Activated CD4-positive, alpha-beta memory T cell treated with anti-CD3 and anti-CD28 coated beads, Interleukin-2, amount 10 ng/mL, durations not matched to agents 7 days and 5 days (primary cell): ENCODE measurements around the gene PPIL4. TPM values are rescaled to one million over a fixed set of nuclear protein-coding genes. Genes with fewer than 3 reads are reported as not detected.
"Not testable (repeated sequence)": the region's sequence is repeated elsewhere in the genome, so short reads cannot be mapped to it uniquely, and the experiment has no call there.

ENCODE experiments used
- CTCF ChIA-PET: fragments of 350-600 bp; sonication (Branson Sonifier 250); formaldehyde crosslinking; loops from one replicate; lab custom pipeline; 2021; ENCODE audit warnings: antibody characterized with exemption, inconsistent platforms; lab: Charles Lee
- POLR2A ChIA-PET: fragments of 350-600 bp; sonication (Branson Sonifier 250); formaldehyde crosslinking; loops from one replicate; lab custom pipeline; 2021; ENCODE audit warnings: antibody characterized with exemption; lab: Charles Lee
- DNase-seq: peaks from one replicate; pipeline ENCODE4 v3.0.0-alpha.2; 2020
- H3K27ac Mint-ChIP-seq: one replicate; pipeline ENCODE4 v1.8.0; 2021; ENCODE audit warnings: mild to moderate bottlenecking, mixed read lengths
- H3K27me3 Mint-ChIP-seq: one replicate; pipeline ENCODE4 v1.8.0; 2021; ENCODE audit warnings: mixed read lengths
- H3K36me3 Mint-ChIP-seq: one replicate; pipeline ENCODE4 v1.8.0; 2021; ENCODE audit warnings: low read depth, mixed read lengths
- H3K4me1 Mint-ChIP-seq: one replicate; pipeline ENCODE4 v1.8.0; 2021; ENCODE audit warnings: mixed read lengths
- H3K4me3 Mint-ChIP-seq: one replicate; pipeline ENCODE4 v1.8.0; 2021; ENCODE audit warnings: mild to moderate bottlenecking, mixed read lengths
- H3K9me3 Mint-ChIP-seq: one replicate; pipeline ENCODE4 v1.8.0; 2021; ENCODE audit warnings: mixed read lengths
- total RNA-seq, 2 experiments: library from RNA; stranded (reverse); gene quantifications; one replicate each; pipeline ENCODE4 v1.2.3, GENCODE V29; 2021

PPIL4 gene
- total RNA-seq, 2 experiments from 2014 or later = 17.0 to 18.3 TPM

DNA sequence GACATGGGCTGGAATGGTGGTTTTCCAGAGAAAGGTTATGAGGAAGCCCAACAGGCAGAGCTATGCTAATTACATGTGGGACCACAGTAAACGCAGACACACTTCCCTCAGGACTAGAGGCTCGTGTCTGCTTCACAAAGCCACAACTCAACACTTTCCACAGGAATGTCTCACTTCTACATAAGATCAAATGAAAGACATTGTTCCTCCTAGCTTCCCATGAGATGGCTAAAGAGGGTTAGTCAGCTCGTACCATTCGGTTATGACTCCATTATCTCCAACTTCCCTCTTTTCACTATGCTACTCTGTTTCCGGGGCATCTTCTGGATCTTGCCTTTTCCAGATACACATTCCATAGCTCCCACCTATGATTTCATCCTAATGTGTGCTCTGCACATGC, 31.9 kb downstream of the PPIL4 start:
- ChIA-PET POLR2A (interaction anchor here (1.2 to 1.5 kb wide), 2 partner anchors 19 to 40 kb away, joined by 4 to 5 read pairs; no protein-coding TSS in a partner anchor), CTCF (interaction anchor here (1.1 to 1.9 kb wide), 3 partner anchors 25 to 481 kb away, joined by 3 to 8 read pairs (median 3); no protein-coding TSS in a partner anchor)
- Mint-ChIP-seq H3K27ac (no peak overlapping the region), H3K4me3 (no peak overlapping the region), H3K9me3 (peaks cover 3% of the 10 kb centered on the region), H3K27me3 (no peaks in the 10 kb centered on the region), H3K36me3 (peaks cover 43% of the 10 kb centered on the region), H3K4me1 (peaks cover 41% of the 10 kb centered on the region)
- DNase-seq = no peak

DNA sequence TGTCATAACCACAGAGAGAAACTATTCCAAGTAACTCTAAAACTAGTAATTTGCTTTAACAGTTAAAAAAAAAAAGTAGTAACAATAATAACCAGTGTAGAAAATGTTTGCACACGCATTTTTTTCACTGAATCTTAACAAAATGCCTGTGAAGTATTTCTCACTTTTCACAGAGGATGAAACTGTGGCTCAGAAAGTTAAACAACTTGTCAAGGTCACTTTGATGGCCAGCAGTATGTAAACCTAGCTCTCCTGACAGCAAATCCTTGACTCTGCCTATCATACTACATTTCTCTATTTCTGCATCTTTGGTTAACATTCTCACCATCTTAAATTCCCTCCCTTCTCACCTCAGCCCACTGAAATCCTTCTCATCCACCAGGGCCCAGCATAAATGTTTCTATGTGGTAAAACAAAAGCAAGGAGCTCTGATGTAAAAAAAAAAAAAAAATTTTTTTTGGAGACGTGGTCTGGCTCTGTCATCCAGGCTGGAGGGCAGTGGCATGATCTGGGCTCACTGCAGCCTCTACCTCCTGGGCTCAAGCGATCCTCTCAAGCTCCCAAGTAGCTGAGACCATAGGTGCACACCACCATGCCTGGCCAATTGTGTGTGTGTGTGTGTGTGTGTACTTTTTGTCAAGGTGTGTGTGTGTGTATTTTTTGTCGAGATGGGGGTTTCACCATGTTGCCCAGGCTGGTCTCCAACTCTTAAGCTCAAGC, 34.9 kb downstream of the PPIL4 start:
- Mint-ChIP-seq H3K4me3 (no peak overlapping the region), H3K9me3 (peaks cover 3% of the 10 kb centered on the region), H3K27me3 (no peaks in the 10 kb centered on the region), H3K36me3 (peaks cover 45% of the 10 kb centered on the region), H3K27ac (peak overlapping the region; percentile 47), H3K4me1 (peaks cover 41% of the 10 kb centered on the region)
- ChIA-PET CTCF (interaction anchor here (1.5 kb wide), 1 partner anchor 22 kb away, joined by 4 read pairs; no protein-coding TSS in a partner anchor), POLR2A (interaction anchor here (0.7 kb wide), 1 partner anchor 15 kb away, joined by 5 read pairs; no protein-coding TSS in a partner anchor)
- no peak for DNase-seq

DNA sequence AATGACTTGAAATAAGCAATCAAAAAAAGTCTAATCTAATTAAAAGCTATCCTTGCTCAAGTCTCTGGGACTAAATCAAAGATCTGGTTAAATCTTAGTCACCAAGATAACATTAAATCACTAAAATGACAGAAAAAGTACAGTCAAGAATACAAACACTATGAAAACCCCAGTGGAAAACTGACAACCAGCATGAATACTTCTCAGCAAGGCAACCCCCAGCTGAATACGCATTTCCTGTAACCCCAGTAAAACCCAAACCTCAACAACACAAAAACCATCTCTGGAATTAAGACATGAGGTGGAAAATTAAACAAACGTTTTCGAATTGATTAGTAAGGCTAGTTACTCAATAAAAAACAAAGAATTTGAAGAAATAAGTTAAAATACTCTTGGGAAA, 37.4 kb downstream of the PPIL4 start:
- no peak for DNase-seq
- H3K4me1 Mint-ChIP-seq = peaks cover 43% of the 10 kb centered on the region
- H3K4me3 Mint-ChIP-seq = peak overlapping the region; percentile 26
- H3K9me3 Mint-ChIP-seq = no peaks in the 10 kb centered on the region
- H3K27me3 Mint-ChIP-seq = no peaks in the 10 kb centered on the region
- ChIA-PET CTCF (interaction anchor here (1.1 to 4.3 kb wide), 4 partner anchors 8 to 480 kb away, joined by 3 to 29 read pairs (median 6); partner anchors contain the start of gene ZC3H12D), POLR2A (interaction anchor here (0.6 to 3.4 kb wide), 9 partner anchors 13 to 477 kb away, joined by 3 to 20 read pairs (median 3); partner anchors contain the start of genes GINM1 and PPIL4)
- H3K27ac Mint-ChIP-seq = peak overlapping the region; percentile 60
- H3K36me3 Mint-ChIP-seq = peaks cover 45% of the 10 kb centered on the region

DNA sequence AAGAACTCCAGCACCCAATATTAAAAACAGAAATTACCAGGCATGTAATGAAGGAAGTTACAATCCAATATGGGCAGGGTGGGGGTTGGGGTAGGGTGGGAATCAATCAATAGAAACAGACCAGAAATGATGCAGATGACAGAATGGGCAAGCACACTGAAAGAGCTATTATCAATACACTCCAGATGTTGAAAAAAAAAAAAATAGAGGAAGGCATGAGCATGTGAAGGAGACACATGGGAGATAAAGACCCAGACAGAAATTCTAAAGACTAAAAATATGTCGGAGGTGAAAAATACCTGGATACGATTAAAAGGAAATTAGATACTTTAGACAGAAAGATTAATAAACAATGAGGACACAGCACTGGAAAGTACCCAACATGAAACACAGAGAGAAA, 42.0 kb downstream of the PPIL4 start:
- H3K36me3 Mint-ChIP-seq = peaks cover 34% of the 10 kb centered on the region
- ChIA-PET CTCF (interaction anchor here (0.9 to 2.8 kb wide), 8 partner anchors 9 to 72 kb away, joined by 3 to 16 read pairs (median 4); partner anchors contain the start of genes PPIL4 and ZC3H12D), POLR2A (interaction anchor here (0.9 to 1.4 kb wide), 3 partner anchors 19 to 30 kb away, joined by 3 to 6 read pairs (median 5); partner anchors contain the start of gene ZC3H12D)
- DNase-seq = no peak
- H3K27me3 Mint-ChIP-seq = no peaks in the 10 kb centered on the region
- H3K4me1 Mint-ChIP-seq = peaks cover 46% of the 10 kb centered on the region
- H3K4me3 Mint-ChIP-seq = no peak overlapping the region
- H3K9me3 Mint-ChIP-seq = no peaks in the 10 kb centered on the region
- H3K27ac Mint-ChIP-seq = no peak overlapping the region

DNA sequence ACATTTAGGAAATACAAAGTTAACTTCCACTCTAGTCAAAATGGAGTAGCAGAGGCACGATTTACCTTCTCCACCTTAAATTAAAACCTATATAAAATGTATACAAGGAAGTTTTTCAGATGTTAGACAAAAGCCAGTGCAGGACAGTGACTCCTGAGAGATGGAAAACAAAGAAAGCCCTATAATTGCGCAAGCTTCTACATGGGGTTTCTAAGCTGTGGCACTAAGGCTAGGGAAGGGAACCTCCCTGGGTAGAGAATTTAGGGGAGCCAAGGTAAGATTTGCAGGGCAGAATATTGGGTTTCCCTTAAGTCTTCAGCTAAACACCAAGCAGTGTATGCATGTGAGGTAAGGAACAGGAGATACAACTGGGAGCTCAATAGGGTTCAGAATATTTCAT, 42.6 kb downstream of the PPIL4 start:
- H3K4me1 Mint-ChIP-seq = peaks cover 40% of the 10 kb centered on the region
- no peak for DNase-seq
- no peaks in the 10 kb centered on the region for H3K27me3 Mint-ChIP-seq
- H3K36me3 Mint-ChIP-seq = peaks cover 34% of the 10 kb centered on the region
- POLR2A ChIA-PET = interaction anchor here (0.9 to 1.4 kb wide), 3 partner anchors 19 to 30 kb away, joined by 3 to 6 read pairs (median 5); partner anchors contain the start of gene ZC3H12D
- H3K4me3 Mint-ChIP-seq = no peak overlapping the region
- no peak overlapping the region for H3K27ac Mint-ChIP-seq
- CTCF ChIA-PET = interaction anchor here (0.9 to 2.4 kb wide), 7 partner anchors 8 to 71 kb away, joined by 3 to 9 read pairs (median 4); partner anchors contain the start of genes PPIL4 and ZC3H12D
- H3K9me3 Mint-ChIP-seq = no peaks in the 10 kb centered on the region

DNA sequence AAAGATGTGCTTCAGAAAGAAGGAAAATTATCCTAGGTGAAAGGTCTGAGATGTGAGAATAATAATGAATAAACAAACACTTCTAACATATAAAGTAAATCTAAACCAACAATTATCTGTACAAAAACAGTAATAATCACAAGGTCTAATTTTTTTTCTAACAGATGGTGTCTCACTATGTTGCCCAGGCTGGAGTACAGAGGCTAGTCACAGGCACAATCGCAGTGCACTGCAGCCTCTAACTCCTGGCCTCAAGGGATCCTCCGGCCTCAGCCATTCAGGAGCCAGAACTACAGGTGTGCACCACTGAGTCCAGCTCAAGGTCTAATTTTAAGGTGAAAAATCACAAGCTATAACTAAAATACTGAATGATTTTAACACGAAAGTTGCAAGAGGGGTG, 44.1 kb downstream of the PPIL4 start:
- Mint-ChIP-seq H3K4me1 (peaks cover 41% of the 10 kb centered on the region), H3K27me3 (no peaks in the 10 kb centered on the region), H3K36me3 (peaks cover 26% of the 10 kb centered on the region), H3K4me3 (no peak overlapping the region), H3K27ac (no peak overlapping the region), H3K9me3 (no peaks in the 10 kb centered on the region)
- CTCF ChIA-PET = interaction anchor here (2.1 kb wide), 1 partner anchor 17 kb away, joined by 7 read pairs; the partner anchor contains the start of gene ZC3H12D
- POLR2A ChIA-PET = interaction anchor here (0.9 kb wide), 1 partner anchor 19 kb away, joined by 3 read pairs; no protein-coding TSS in a partner anchor
- no peak for DNase-seq

DNA sequence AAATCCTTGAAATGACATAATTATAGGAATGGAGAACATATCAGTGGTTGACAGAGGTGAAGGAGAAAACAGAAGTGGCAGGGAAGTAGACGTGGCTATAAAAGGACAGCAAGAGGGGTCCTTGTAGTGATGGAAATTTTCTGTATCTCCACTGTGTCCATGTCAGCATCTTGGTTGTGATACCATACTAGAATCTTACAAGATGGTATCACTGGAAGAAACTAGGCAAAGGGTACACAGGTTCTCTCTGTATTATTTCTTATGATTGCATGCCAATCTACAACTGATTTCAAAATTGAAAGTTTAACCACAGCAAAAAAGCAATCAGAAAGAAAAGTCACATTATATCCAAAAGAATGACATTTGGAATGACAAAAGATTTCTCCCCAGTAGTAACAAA, 44.6 kb downstream of the PPIL4 start:
- no peak for DNase-seq
- Mint-ChIP-seq H3K4me3 (no peak overlapping the region), H3K36me3 (peaks cover 26% of the 10 kb centered on the region), H3K4me1 (peaks cover 47% of the 10 kb centered on the region), H3K27me3 (no peaks in the 10 kb centered on the region), H3K9me3 (no peaks in the 10 kb centered on the region), H3K27ac (no peak overlapping the region)
- ChIA-PET CTCF (no interaction called here), POLR2A (interaction anchor here (1.4 kb wide), 1 partner anchor 18 kb away, joined by 3 read pairs; no protein-coding TSS in a partner anchor)

DNA sequence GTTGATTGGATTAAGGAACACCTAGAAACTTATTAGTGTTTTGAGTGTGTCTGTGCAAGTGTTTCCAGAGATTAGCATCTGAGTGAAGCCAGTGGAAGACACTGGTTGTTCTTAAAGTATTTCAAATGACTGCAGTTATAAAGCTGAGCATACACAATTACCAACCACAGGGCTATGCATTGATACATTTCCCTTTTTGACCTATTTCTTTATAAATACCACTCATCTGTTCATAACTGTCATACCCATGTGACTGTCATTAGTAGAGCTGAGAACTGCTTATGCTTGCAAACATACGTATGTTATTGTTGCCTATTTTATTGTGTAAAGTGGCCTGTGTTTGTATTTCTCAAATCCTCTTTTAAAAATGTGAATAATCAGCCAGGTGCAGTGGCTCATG, 45.7 kb downstream of the PPIL4 start:
- Mint-ChIP-seq H3K27ac (no peak overlapping the region), H3K27me3 (no peaks in the 10 kb centered on the region), H3K36me3 (peaks cover 16% of the 10 kb centered on the region), H3K4me3 (no peak overlapping the region), H3K4me1 (peaks cover 57% of the 10 kb centered on the region), H3K9me3 (no peaks in the 10 kb centered on the region)
- CTCF ChIA-PET = no interaction called here
- POLR2A ChIA-PET = interaction anchor here (1.0 to 1.4 kb wide), 2 partner anchors 16 to 20 kb away, joined by 3 to 4 read pairs; no protein-coding TSS in a partner anchor
- DNase-seq = no peak

DNA sequence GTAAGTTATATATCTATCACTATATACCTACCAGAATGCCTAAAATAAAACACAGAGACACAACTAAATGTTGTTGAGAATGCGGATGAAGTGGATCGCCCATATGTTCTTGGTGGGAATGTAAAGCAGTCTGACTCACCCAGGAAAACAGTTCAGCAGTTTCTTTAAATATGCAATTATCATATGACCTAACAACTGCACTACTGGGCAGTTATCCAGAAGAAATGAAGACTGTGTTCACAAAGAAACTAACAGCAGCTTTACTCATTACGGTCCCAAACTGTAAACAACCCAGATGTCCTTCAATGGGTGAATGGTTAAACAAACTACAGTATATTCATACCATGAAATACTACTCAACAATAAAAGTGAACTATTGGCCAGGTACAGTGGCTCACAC, 46.8 kb downstream of the PPIL4 start:
- peak overlapping the region; percentile 6 for H3K27ac Mint-ChIP-seq
- no peak overlapping the region for H3K4me3 Mint-ChIP-seq
- no peaks in the 10 kb centered on the region for H3K9me3 Mint-ChIP-seq
- peaks cover 62% of the 10 kb centered on the region for H3K4me1 Mint-ChIP-seq
- POLR2A ChIA-PET = no interaction called here
- no peaks in the 10 kb centered on the region for H3K27me3 Mint-ChIP-seq
- peaks cover 12% of the 10 kb centered on the region for H3K36me3 Mint-ChIP-seq
- DNase-seq = no peak
- CTCF ChIA-PET = interaction anchor here (0.8 kb wide), 1 partner anchor 15 kb away, joined by 3 read pairs; no protein-coding TSS in a partner anchor

DNA sequence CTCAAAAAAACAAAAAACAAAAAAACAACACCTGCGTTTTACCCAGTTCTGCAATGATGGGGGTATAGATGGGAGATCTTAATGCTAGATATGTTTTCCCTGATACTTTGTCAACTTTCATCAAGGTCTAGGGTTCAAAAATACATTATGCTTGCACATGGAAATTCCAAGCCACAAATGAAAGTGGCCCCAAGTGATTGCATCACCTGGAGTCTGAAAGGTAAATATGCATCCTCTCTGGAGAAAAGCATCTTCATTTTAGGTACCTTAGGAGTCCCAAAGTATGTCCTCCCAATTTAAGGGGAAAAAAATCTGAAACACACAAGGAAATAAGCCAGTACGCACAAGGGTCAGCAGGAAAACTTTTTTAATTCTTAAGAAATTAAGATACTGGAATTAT, 48.5 kb downstream of the PPIL4 start:
- Mint-ChIP-seq H3K9me3 (no peaks in the 10 kb centered on the region), H3K27me3 (no peaks in the 10 kb centered on the region), H3K4me1 (peaks cover 69% of the 10 kb centered on the region), H3K27ac (peak overlapping the region; percentile 5), H3K4me3 (no peak overlapping the region), H3K36me3 (peaks cover 9% of the 10 kb centered on the region)
- CTCF ChIA-PET = interaction anchor here (1.4 kb wide), 1 partner anchor 31 kb away, joined by 4 read pairs; no protein-coding TSS in a partner anchor
- POLR2A ChIA-PET = interaction anchor here (1.3 to 3.0 kb wide), 2 partner anchors 11 to 220 kb away, joined by 3 to 20 read pairs; partner anchors contain the start of gene LATS1
- no peak for DNase-seq

DNA sequence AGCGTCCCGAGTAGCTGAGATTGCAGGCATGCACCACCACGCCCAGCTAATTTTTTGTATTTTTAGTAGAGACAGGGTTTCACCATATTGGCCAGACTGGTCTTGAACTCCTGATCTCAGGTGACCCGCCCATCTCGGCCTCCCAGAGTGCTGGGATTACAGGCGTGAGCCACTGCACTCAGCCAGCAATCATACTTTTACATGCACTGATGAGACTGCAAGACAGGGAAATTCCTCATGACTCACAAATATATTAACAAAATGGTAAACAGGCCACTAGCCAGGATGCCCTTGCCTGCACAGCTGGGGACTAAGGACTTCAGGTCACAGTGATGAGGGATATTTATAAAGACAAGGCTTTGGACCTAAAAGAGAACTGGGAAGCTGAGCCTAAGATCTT, 49.2 kb downstream of the PPIL4 start:
- DNase-seq, H3K36me3 Mint-ChIP-seq, H3K9me3 Mint-ChIP-seq, H3K27me3 Mint-ChIP-seq: not testable (repeated sequence)
- peak overlapping the region; percentile 15 for H3K4me3 Mint-ChIP-seq
- peaks cover 69% of the 10 kb centered on the region for H3K4me1 Mint-ChIP-seq
- CTCF ChIA-PET = interaction anchor here (0.8 to 1.8 kb wide), 4 partner anchors 19 to 346 kb away, joined by 3 to 4 read pairs (median 4); no protein-coding TSS in a partner anchor
- peak overlapping the region; percentile 93 for H3K27ac Mint-ChIP-seq
- POLR2A ChIA-PET = interaction anchor here (1.3 to 3.0 kb wide), 4 partner anchors 10 to 221 kb away, joined by 3 to 20 read pairs (median 5); partner anchors contain the start of gene LATS1

DNA sequence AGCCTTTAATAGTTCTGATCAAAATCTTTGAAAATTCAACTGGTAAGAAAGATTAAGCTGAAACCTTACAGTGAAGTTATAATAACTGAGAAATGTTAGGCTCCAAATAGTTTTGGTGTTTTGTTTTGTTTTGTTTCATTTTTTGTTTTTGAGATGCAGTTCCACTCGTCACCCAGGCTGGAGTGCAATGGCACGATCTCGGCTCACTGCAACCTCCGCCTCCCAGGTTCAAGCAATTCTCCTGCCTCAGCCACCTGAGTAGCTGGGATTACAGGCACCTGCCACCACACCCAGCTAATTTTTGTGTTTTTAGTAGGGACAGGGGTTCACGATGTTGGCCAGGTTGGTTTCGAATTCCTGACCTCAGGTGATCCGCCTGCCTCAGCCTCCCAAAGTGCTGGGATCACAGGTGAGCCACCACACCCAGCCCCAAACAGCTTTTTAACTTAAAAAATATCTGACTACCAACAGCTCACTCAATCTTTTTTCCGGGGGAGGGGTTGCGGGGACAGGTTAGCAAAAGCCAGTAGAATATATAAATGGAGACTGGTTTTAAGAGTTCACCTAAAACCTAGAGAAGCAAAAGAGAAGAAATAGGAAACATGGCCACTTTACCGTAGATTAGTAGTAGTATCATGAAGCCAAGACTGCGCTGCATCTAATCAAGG, 50.4 kb downstream of the PPIL4 start:
- Mint-ChIP-seq H3K27ac (peak overlapping the region; percentile 93), H3K4me1 (peaks cover 68% of the 10 kb centered on the region), H3K4me3 (peak overlapping the region; percentile 72)
- H3K9me3 Mint-ChIP-seq, DNase-seq, H3K27me3 Mint-ChIP-seq, H3K36me3 Mint-ChIP-seq: not testable (repeated sequence)
- ChIA-PET POLR2A (interaction anchor here (0.6 to 3.1 kb wide), 14 partner anchors 11 to 464 kb away, joined by 3 to 20 read pairs (median 5); partner anchors contain the start of gene PPIL4), CTCF (interaction anchor here (0.7 to 1.9 kb wide), 14 partner anchors 8 to 1153 kb away, joined by 3 to 9 read pairs (median 4); partner anchors contain the start of gene SASH1)
